NCI-H2196 (cell line): ENCODE data around the gene SRPK2.
"Not testable (repeated sequence)": the region's sequence is repeated elsewhere in the genome, so short reads cannot be mapped to it uniquely, and the experiment has no call there.

ENCODE experiments used
- DNase-seq: peaks from one replicate; lab custom pipeline; 2025; ENCODE audit not compliant: unreplicated experiment; lab: John Stamatoyannopoulos, UW

The SRPK2 gene

DNA sequence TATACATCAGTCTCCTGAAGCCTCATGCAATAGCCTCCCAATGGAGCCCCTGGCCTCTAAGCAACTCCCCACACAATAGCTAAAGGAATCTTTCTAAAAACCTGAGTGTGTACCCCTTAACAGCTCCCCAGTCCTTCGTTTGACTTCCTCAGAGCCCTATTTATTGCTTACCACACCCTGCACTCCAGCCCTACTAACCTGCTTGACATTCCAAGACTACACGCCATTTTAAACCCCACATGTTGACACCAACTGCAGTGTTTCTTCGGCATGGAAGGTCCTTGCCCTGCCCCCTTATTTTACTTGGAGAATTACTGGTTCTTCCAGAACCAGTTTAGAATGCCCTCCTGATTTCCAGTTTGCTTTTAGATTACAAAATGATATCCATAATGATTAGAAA is 10.8 kb downstream of the SRPK2 start:
- DNase-seq, result no peak

DNA sequence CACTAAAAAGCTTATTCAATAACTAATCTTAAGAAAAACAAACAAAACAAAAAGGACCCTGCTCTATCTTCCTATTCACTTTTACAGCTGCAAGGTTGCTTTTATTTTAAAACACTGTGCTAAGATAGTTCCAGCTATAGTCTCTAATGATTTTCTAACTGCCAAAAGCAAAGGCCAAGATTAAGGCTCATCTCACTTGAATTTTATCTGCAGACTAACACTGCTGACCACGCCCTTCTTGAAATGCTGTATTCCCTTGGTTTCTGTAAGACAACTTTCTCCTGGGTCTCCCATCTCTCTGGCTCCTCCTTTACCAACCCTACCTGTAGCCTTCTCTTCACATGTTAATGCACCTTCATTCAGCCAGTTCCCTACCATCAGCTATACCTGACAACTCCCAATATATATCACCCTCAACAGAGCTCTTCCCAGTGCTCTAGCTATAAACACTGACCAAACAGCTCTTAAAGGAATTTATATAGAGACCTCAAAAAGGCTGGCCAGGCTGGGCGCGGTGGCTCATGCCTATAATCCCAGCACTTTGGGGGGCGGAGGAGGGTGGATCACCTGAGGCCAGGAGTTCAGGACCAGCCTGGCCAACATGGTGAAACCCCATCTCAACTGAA is 11.7 kb downstream of the SRPK2 start:
- no peak for DNase-seq

DNA sequence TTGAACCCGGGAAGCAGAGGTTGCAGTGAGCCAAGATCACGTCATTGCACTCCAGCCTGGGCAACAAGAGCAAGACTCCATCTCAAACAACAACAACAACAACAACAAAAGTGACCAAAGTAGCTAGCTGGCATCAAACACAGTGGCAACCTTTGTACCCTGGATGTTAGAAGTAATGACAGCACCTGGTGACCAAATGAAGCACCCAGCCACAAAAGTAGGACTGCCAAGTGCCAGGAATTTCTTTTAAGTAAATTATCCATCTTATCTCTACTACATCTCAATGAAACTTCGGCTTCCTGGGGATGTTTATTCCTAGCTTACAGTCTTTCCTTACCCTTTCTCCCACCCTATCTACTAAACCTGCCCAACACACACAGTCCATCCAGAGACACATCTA is 18.8 kb downstream of the SRPK2 start:
- no peak for DNase-seq

DNA sequence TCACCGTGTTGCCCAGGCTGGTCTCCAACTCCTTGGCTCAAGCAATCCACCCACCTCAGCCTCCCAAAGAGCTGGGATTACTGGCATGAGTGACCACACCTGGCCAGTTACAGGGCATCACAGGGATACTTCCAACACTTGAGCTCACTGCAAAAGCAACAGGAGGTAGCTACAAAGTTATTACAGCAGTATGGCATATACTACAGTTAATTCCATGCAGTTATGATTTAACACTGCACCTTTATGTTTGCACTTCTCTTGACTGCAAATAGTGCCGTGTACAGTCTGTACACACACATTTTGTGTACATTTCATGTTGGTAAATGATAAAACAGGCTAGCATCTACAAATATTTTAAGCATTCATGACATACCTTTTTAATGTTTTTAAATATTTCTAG is 21.3 kb downstream of the SRPK2 start:
- DNase-seq, result no peak

DNA sequence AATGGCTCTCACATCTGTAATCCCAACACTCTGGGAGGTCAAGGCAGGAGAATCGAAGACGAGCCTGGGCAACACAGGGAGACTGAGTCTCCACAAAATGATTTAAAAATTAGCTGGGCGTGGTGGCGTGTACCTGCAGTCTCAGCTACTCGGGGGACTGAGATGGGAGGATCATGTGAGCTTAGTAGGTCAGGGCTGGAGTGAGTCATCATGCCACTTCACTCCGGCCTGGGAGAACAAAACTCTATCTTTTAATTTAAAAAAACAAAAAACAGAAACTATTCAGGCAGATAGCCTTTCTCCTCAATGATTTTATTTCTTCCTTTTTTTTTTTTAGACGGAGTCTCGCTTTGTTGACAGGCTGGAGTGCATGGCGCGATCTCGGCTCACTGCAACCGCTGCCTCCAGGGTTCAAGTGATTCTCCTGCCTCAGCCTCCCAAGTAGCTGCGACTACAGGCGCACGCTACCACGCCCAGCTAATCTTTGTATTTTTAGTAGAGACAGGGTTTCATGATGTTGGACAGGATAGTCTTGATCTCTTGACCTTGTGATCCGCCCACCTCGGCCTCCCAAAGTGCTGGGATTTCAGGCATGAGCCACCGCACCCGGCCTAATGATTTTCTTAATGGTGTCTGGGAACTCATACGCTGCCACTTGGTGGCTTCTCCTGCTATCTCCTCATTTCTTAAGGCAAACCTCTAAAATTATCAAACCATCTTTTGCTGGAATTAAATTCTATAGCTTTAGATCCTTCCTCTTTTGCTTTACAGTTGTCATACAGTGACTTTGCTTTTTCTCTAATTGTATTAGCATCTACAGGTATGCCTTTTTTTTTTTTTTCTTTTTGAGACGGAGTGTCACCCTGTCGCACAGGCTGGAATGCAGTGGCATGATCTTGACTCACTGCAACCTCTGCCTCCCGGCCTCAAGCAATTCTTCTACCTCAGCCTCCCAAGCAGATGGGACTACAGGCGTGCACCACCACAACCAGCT is 22.9 kb downstream of the SRPK2 start:
- DNase-seq, result no peak

DNA sequence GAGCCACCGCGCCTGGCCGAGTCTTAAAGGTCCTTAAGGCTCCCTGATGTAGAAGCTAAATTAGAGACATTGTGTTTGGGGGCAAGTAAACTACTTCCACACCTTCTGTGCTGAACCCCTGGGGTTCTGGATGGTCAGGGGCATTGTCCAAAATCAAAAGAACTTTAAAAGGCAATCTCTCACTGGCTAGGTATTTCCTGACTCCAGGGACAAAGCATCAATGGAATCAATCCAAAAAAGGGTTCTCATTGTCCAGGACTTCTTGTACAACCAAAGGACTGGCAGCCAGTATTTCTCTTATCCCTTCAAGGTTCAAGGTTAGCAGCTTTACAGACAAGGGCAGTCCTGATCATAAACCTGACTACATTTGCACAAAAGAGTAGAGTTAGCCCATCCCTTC is 24.0 kb downstream of the SRPK2 start:
- no peak for DNase-seq

DNA sequence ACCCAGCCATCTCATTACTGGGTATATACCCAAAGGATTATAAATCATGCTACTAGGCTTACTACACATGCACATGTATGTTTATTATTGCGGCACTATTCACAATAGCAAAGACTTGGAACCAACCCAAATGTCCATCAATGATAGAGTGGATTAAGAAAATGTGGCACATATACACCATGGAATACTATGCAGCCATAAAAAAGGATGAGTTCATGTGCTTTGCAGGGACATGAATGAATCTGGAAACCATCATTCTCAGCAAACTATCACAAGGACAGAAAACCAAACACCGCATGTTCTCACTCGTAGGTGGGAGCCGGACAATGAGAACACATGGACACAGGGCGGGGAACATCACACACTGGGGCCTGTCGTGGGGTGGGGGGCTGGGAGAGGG is 25.1 kb downstream of the SRPK2 start:
- not testable (repeated sequence) for DNase-seq

DNA sequence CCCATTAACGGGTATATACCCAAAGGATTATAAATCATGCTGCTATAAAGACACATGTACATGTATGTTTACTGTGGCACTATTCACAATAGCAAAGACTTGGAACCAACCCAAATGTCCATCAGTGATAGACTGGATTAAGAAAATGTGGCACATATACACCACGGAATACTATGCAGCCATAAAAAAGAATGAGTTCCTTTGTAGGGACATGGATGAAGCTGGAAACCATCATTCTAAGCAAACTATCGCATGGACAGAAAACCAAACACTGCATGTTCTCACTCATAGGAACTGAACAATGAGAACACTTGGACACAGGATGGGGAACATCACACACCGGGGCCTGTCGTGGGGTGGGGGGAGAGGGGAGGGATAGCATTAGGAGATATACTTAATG is 26.0 kb downstream of the SRPK2 start:
- not testable (repeated sequence) for DNase-seq

DNA sequence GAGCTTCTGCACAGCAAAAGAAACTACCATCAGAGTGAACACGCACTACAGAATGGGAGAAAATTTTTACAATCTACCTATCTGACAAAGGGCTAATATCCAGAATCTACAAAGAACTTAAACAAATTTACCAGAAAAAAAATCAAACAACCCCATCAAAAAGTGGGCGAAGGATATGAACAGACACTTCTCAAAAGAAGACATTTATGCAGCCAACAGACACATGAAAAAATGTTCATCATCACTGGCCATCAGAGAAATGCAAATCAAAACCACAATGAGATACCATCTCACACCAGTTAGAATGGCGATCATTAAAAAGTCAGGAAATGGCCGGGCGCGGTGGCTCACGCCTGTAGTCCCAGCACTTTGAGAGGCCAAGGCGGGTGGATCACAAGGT is 26.7 kb downstream of the SRPK2 start:
- DNase-seq, result not testable (repeated sequence)

DNA sequence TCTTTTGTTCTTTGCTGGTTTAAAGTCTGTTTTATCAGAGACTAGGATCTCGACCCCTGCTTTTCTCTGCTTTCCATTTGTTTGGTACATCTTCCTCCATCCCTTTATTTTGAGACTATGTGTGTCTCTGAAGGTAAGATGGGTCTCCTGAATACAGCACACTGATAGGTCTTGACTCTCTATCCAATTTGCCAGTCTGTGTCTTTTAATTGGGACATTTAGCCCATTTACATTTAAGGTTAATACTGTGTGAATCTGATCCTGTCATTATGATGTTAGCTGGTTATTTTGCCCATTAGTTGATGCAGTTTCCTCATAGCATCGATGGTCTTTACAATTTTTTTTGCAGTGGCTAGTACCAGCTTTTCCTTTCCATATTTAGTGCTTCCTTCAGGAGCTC is 28.6 kb downstream of the SRPK2 start:
- not testable (repeated sequence) for DNase-seq

DNA sequence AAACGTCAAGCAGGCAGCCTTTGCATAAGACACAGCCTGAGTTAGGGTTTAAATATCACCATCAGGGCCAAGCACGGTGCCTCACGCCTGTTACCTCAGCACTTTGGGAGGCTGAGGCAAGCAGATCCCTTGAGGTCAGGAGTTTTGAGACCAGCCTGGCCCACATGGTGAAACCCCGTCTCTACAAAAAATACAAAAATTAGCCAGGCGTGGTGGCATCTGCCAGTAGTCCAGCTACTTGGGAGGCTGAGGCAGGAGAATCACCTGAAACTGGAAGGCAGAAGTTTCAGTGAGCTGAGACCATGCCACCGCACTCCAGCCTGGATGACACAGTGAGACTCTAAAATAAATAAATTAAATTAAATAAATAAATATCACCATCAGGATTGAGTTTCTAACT is 33.0 kb downstream of the SRPK2 start:
- DNase-seq, result no peak

DNA sequence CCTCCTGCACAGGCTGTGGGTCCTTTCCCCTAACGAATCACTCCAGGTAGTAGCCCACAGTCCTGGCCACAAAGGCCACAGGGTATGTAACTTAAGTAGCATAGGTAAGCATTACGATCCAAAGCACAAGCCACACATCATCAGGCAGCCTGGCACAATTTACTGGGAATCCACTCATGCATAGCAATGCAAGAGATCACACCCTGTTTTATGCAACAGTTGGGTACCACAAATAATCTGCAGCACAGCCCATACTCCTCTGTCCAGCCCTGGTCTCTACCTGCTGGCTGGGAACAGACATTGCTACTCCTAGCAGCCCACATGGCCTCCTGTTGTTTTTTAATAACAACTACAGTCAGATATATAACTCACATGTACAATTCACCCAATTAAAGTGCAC is 34.3 kb downstream of the SRPK2 start:
- no peak for DNase-seq

DNA sequence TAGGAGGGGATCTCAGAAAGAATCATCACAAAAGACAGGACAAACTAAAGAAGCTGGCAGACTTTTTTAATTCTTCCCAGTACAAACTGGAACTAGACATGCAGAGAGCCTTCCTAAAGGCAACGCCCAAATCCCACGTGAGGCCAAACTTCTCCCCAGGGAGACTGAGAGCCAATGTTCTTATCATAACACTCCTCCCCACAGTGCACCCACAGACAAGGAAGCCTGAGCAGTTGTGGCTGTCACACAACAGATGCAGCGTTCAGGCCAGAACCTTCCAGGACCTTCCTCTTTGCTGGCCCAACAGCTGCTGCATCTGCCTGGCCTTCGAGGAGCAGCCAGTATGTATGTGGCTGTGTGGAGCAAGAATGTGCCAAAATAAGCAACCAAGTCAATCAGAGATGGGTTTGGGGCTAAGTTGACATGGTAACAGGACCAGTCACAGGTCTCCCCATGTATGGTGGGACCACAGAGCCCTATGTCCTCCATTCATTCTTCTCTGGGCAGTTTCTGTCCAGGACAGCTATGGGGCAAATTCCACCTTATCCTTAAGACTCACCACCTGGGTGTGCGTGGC is 34.9 kb downstream of the SRPK2 start:
- no peak for DNase-seq

DNA sequence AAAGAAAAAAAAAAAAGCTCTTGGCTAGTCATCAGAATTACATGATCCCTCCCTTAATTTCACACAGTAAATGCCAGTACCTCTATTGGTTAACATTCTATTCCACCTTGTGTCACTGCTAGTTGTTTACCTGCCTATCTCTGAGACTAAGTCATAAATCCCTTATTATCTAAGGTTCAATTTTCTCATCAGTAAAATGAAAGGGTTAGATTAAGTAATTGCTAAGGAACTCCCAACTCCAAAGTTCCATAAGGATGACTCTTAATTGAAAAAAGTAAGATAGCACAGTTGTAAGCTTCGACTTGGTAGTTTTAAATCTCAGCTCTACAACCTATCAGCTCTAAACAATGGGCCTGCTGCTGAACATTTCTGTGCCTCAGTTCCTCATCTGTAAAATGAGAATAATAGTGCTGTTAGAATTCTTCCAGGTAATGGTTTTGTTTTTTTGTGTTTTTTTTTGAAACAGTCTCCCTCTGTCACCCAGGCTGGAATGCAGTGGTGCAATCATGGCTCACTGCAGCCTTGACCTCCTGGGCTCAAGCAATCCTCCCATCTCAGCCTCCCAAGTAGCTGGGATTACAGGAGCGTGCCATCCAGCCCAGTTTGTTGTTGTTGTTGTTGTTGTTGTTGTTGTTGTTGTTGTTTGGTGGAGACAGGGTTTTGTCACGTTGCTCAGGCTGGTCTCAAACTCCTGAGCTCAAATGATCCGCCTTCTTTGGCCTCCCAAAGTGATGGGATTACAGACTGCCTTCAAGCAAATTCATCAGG is 35.6 kb downstream of the SRPK2 start:
- no peak for DNase-seq

DNA sequence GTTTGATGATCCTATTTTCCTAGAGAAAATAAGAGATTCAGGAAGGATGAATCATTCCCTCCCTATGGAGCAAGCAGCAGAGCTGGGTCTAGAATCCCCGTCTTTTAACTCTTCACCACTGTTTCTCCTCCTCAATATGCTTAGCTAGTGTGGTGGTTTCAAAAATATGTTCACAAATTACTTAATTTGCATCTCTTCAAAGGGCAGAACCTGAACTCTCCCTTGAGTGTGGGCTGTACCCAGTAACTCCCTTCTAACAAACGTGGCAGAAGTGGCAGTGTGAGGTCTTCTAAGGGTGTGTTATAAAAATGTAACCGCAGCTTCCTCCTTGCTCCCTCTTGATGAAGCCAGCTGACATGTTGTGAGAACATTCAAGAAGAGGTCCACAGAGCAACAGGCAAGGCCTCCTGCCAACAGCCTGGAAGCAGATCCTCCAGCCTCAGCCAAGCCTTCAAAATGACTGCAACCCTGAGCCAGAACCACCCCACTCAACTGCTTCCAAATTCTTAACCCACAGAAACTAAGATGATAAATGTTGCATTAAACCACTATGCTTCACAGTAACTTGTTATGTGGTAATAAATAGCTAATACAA is 36.6 kb downstream of the SRPK2 start:
- peak; percentile 46 for DNase-seq

DNA sequence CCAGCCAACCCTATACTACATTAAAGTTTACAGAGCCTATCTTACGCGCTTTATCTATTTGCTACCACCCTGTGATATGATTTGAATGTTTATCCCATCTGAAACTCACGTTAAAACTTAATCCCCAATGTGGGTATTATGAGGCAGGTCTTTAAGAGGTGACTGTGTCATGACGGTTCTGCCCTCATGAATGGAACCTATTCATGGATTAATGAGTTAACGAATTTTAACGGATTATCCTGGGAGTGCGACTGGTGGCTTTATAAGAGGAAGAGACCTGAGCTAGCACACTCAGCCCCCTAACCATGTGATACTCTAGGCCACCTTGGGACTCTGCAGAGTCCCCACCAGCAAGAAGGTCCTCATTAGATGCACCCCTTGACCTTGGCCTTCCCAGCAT is 37.8 kb downstream of the SRPK2 start:
- DNase-seq, result no peak

DNA sequence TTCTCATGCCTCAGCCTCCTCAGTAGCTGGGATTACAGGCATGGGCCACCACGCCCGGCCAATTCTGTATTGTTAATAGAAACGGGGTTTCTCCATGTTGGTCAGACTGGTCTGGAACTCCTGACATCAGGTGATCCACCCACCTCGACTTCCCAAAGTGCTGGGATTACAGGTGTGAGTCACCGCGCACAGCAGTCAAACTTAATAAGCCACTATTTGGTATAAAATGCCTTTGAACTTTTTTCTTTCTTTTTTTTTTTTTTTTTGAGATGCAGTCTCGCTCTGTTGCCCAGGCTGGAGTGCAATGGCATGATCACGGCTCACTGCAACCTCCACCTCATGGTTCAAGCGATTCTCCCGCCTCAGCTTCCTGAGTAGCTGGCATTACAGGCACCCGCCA is 40.5 kb downstream of the SRPK2 start:
- not testable (repeated sequence) for DNase-seq

DNA sequence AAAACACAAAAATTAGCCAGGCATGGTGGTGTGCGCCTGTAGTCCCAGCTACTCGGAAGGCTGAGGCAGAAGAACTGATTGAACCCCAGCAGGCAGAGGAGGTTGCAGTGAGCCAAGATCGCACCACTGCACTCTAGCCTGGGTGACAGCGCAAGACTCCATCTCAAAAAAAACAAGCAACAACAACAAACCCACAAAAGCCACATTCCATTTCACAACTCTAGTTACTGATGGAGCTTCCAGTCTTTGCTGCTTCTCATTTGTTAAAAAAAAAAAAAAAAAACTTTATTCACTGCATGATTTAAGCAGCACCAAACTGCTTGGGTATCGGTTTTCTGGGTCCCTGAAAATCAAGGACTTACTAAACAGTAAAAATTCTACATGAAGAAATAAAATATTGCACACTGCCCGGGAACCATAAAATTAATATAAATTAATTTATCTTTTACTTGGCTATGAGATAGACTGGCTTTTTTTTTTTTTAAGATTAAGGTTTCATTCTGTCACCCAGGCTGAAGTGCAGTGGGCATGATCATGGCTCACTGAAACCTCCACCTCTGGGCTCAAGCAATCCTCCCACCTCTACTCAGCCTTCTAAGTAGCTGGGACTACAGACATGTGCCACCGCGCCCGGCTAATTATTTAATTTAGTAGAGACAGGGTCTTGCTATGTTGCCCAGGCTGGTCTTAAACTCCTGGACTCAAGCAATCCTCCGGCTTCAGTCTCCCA is 42.0 kb downstream of the SRPK2 start:
- DNase-seq, result no peak

DNA sequence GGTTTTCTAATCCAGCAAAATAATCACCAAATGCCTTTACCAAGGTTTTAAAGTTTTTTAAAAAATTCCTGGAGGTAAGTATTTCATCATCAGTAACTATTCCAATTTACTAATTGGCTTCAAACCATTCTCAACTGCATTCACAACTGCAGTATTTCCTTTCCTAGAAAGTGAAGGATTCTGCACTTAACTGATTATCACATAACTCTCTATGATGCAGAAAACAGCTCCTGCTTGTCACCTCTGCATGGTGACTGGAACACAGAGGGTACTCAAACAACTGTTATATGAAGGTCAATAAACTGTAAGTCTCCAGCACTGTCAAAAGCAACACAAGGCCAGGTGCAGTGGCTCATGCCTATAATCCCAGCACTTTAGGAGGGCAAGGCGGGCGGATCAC is 42.6 kb downstream of the SRPK2 start:
- no peak for DNase-seq

DNA sequence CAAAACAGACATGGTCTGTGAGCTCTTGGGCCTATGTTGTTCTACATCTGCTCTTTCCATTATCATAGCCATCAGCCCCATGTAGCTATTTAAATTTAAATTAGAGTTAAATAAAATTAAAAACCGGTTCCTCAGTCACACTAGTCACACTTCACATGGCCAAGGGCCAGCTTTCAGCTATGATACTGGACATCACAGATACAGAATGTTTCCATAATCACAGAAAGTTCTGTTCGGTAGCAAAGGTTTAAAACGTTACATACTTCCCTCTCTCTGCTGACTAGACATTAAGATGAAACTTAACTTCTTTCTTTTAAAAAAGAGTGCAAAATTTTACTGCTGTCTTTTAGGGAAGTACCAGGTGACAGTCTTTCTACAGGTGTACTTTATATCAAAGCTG is 43.0 kb downstream of the SRPK2 start:
- no peak for DNase-seq
